Body of pancreas (tissue), 4 donors: ENCODE data around the gene MFSD8. TPM values are rescaled to one million over a fixed set of nuclear protein-coding genes. Genes with fewer than 3 reads are reported as not detected.
"Not testable (repeated sequence)": the region's sequence is repeated elsewhere in the genome, so short reads cannot be mapped to it uniquely, and the experiment has no call there.

Experiments used
- ATAC-seq: fragments of 150-250 bp; one replicate; pipeline ENCODE4 v1.9.1; 2016
- DNase-seq, 4 donors: peaks; one replicate each; pipeline ENCODE4 v3.0.0-alpha.2; 2019
- H3K27ac ChIP-seq, 4 donors: fragments of 200-600 bp; sonication (generic); 1 replicate in 3 of 4; 2 replicates in 1 of 4; pipeline versions ENCODE4 v1.5.1 to v1.6.1; 2016 to 2019; ENCODE audit warnings: mild to moderate bottlenecking in 1 of 4, mixed read lengths in 1 of 4, moderate library complexity in 1 of 4
- H3K27me3 ChIP-seq, 2 donors: fragments of 200-600 bp; sonication (generic); one replicate each; pipeline ENCODE4 v1.6.0; 2016; ENCODE audit warnings: mild to moderate bottlenecking in 1 of 2
- H3K36me3 ChIP-seq, 2 donors: fragments of 200-600 bp; sonication (generic); replicated peaks in 1 of 2; 2 replicates each; pipeline ENCODE4 v1.5.1; 2016; ENCODE audit warnings: low read depth in 2 of 2; ENCODE audit not compliant: insufficient read depth in 1 of 2
- H3K4me1 ChIP-seq: fragments of 200-600 bp; sonication (generic); one replicate; pipeline ENCODE4 v1.6.0; 2016
- H3K4me3 ChIP-seq, 2 donors: fragments of 200-600 bp; sonication (generic); 1 replicate in 1 of 2; 2 replicates in 1 of 2; pipeline ENCODE4 v1.5.1; 2016 to 2019
- H3K9me3 ChIP-seq, 3 donors: fragments of 200-600 bp; sonication (generic); 1 replicate in 2 of 3; 2 replicates in 1 of 3; pipeline ENCODE4 v1.5.1; 2016
- CTCF ChIP-seq, 7 experiments: fragments of 450-650 bp in 4 of 7; fragments of 200-600 bp in 3 of 7; sonication (generic) in 3 of 7; IDR thresholded peaks; one replicate each; pipeline ENCODE4 v1.5.1; 2016 to 2019; ENCODE audit warnings: antibody characterized with exemption in 7 of 7
- POLR2A ChIP-seq, 3 donors: fragments of 450-650 bp; IDR thresholded peaks; one replicate each; pipeline ENCODE4 v1.6.1; 2016; ENCODE audit warnings: antibody characterized with exemption in 3 of 3, mild to moderate bottlenecking in 2 of 3
- WGBS, 2 donors: methylation state at CpG; one replicate each; pipeline ENCODE4 v1.1.5; 2017; 5-methylcytosine and 5-hydroxymethylcytosine counted together
- intact Hi-C: fragments of 100-400 bp; cut with DNase I; formaldehyde crosslinking; loops from one replicate; pipeline ENCODE4 v1.15.1; 2023
- total RNA-seq, 2 donors: library from RNA; depleted of rRNA; stranded (reverse); fragments of >200 nt; gene quantifications; one replicate each; pipeline ENCODE4 v1.1.0, GENCODE V29; 2016

Gene MFSD8
- total RNA-seq, 2 donors from 2014 or later: 12.5 to 27.0 TPM

- intact Hi-C loops: no loop called here
- DNase-seq: no peak
- Histone ChIP-seq H3K9me3 (no peaks in the 10 kb centered on the region), H3K27ac (no peak overlapping the region), H3K36me3 (peaks cover 9 to 12% of the 10 kb centered on the region in 2 donors), H3K27me3 (no peaks in the 10 kb centered on the region), H3K4me1 (no peaks in the 10 kb centered on the region), H3K4me3 (no peak overlapping the region)
- no peak for ATAC-seq
- no peak for TF ChIP-seq POLR2A (IDR thresholded peaks at IDR 0.05)
- no peak for TF ChIP-seq CTCF (IDR thresholded peaks at IDR 0.05)
Observed at GRCh38 chr4:127917151-127917550, 47.8 kb downstream of the MFSD8 start.

- 91 to 98% methylated on average over 3 of the region's 3 CpGs for WGBS, 2 donors
- H3K27me3 ChIP-seq: no peaks in the 10 kb centered on the region
- H3K9me3 ChIP-seq: no peaks in the 10 kb centered on the region
- no peak for ATAC-seq
- H3K4me3 ChIP-seq: no peak overlapping the region
- intact Hi-C loops: no loop called here
- H3K36me3 ChIP-seq: peaks cover 9 to 11% of the 10 kb centered on the region in 2 donors
- H3K27ac ChIP-seq: no peak overlapping the region
- TF ChIP-seq CTCF (IDR thresholded peaks at IDR 0.05) (no peak), POLR2A (IDR thresholded peaks at IDR 0.05) (no peak)
- H3K4me1 ChIP-seq: no peaks in the 10 kb centered on the region
- DNase-seq: no peak
Observed at GRCh38 chr4:127916512-127916911, 48.5 kb downstream of the MFSD8 start.

GRCh38 chr4:127905029-127905428, 59.9 kb downstream of the MFSD8 start:
- no peak overlapping the region for H3K27ac ChIP-seq
- intact Hi-C loops: no loop called here
- ATAC-seq: no peak
- DNase-seq: no peak
- H3K4me3 ChIP-seq: no peak overlapping the region
- WGBS, 2 donors: 80 to 81% methylated on average over 1 to 8 of the region's 8 CpGs
- H3K4me1 ChIP-seq: no peaks in the 10 kb centered on the region
- H3K36me3 ChIP-seq: no peaks in the 10 kb centered on the region
- H3K9me3 ChIP-seq: no peaks in the 10 kb centered on the region
- H3K27me3 ChIP-seq: no peaks in the 10 kb centered on the region
- TF ChIP-seq POLR2A (IDR thresholded peaks at IDR 0.05) (no peak), CTCF (IDR thresholded peaks at IDR 0.05) (no peak)

- H3K9me3 ChIP-seq, H3K4me1 ChIP-seq, H3K4me3 ChIP-seq, DNase-seq, H3K27me3 ChIP-seq, intact Hi-C loops, ATAC-seq, H3K36me3 ChIP-seq, H3K27ac ChIP-seq: not testable (repeated sequence)
- 93 to 99% methylated on average over 4 of the region's 4 CpGs for WGBS, 2 donors
Observed at GRCh38 chr4:127899682-127900081, 65.3 kb downstream of the MFSD8 start.

- no peaks in the 10 kb centered on the region for H3K9me3 ChIP-seq
- 82 to 86% methylated on average over 1 of the region's 1 CpG for WGBS, 2 donors
- no peak overlapping the region for H3K4me3 ChIP-seq
- TF ChIP-seq POLR2A (IDR thresholded peaks at IDR 0.05) (no peak), CTCF (IDR thresholded peaks at IDR 0.05) (no peak)
- no peaks in the 10 kb centered on the region for H3K36me3 ChIP-seq
- ATAC-seq (no peak), DNase-seq (no peak)
- H3K27ac ChIP-seq: no peak overlapping the region
- intact Hi-C loops: no loop called here
- no peaks in the 10 kb centered on the region for H3K4me1 ChIP-seq
- H3K27me3 ChIP-seq: no peaks in the 10 kb centered on the region
Observed at GRCh38 chr4:127896528-127896927, 68.4 kb downstream of the MFSD8 start.
